GM12865 (cell line): Measurements from ENCODE around the gene MRTFA.
"Not testable (repeated sequence)": the region's sequence is repeated elsewhere in the genome, so short reads cannot be mapped to it uniquely, and the experiment has no call there.

Experiments used
- DNase-seq: peaks from one replicate; pipeline ENCODE4 v3.0.0; 2010; ENCODE audit warnings: low read depth
- H3K4me3 ChIP-seq: 2 replicates; pipeline ENCODE4 v1.5.1; 2011; ENCODE audit warnings: mild to moderate bottlenecking, low read depth, low read length, control low read depth
- TF ChIP-seq, protein P1 (sequence below): IDR thresholded peaks from 2 replicates; pipeline ENCODE4 v1.5.1; 2011; ENCODE audit warnings: low read length, control low read depth, low read depth, inconsistent platforms; ENCODE audit not compliant: insufficient read depth; ENCODE audit errors: missing control alignments

MRTFA gene

GRCh38 chr22:40512426-40513136, 123.9 kb downstream of the MRTFA start:
- DNase-seq = no peak
- H3K4me3 ChIP-seq = no peak overlapping the region
- TF ChIP-seq, protein P1, sequence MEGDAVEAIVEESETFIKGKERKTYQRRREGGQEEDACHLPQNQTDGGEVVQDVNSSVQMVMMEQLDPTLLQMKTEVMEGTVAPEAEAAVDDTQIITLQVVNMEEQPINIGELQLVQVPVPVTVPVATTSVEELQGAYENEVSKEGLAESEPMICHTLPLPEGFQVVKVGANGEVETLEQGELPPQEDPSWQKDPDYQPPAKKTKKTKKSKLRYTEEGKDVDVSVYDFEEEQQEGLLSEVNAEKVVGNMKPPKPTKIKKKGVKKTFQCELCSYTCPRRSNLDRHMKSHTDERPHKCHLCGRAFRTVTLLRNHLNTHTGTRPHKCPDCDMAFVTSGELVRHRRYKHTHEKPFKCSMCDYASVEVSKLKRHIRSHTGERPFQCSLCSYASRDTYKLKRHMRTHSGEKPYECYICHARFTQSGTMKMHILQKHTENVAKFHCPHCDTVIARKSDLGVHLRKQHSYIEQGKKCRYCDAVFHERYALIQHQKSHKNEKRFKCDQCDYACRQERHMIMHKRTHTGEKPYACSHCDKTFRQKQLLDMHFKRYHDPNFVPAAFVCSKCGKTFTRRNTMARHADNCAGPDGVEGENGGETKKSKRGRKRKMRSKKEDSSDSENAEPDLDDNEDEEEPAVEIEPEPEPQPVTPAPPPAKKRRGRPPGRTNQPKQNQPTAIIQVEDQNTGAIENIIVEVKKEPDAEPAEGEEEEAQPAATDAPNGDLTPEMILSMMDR = no peak

GRCh38 chr22:40511604-40512003, 124.9 kb downstream of the MRTFA start:
- H3K4me3 ChIP-seq = no peak overlapping the region
- DNase-seq = no peak
- TF ChIP-seq, protein P1 = no peak

DNA sequence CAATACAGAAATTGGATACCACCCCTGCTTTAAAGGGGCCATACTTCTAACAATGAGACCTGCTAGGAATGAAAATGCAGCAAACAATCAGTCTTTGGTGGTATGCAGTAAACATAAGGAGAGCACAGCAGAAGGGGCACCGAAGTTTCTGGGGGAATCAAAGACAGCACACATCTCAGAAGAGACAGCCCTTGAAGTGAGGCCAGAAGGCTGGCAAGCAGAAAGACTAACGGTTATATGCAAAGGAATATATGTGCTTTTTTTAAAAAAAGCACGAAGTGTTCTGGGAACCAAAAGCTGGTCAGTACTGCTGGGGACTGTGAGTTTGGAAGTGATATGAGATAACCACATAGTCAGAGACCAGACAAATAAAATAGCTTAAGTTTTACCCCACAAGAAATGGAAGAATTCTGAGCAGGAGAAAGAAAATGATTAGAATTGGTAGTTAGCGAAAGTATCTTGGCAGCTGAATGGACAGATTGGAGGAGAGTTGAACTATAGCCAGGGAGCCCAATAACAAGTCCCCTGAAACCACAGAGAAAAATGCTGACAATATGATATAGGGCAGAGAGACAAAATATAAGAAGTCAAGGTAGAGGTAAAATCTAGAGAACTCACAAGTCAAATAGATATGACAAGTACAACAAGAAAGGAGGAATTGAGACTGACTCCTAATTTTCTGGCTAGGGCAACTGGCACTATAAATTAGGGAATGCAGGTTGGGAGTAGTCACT, 125.7 kb downstream of the MRTFA start:
- no peak overlapping the region for H3K4me3 ChIP-seq
- no peak for DNase-seq
- TF ChIP-seq, protein P1 = no peak

- TF ChIP-seq, protein P1 = no peak
- DNase-seq = no peak
- no peak overlapping the region for H3K4me3 ChIP-seq
Measured at GRCh38 chr22:40509401-40510134, 127.0 kb downstream of the MRTFA start.

DNA sequence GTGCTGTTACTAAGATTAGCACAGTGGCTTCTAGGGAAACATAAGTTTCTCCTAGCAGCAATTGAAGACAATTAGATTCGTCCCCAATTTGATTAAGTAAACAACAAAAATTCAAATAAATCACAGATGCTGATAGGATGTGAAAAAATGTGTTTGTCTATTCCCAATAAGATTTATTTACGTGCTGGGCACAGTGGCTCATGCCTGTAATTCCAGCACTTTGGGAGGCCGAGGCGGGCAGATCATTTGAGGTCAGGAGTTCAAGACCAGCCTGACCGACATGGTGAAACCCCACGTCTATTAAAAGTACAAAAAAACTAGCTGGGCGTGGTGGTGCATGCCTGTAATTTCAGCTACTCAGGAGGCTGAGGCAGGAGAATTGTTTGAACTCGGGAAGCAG, 128.5 kb downstream of the MRTFA start:
- DNase-seq, H3K4me3 ChIP-seq: not testable (repeated sequence)

DNA sequence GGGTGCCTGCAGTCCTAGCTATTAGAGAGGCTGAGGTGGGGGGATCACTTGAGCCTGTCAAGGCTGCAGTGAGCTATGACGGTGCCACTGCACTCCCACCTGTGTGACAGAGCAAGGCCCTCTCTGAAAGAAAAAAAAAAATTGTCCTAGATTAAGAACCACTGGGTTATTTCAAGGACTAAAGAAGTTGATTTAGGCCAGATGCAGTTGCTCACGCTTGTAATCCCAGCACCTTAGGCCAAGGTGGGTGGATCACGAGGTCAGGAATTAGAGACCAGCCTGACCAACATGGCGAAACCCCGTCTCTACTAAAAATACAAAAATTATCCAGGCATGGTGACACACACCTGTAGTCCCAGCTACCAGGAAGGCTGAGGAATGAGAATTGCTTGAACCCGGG, 129.0 kb downstream of the MRTFA start:
- no peak for DNase-seq
- TF ChIP-seq, protein P1 = no peak
- H3K4me3 ChIP-seq = no peak overlapping the region

- TF ChIP-seq, protein P1 = no peak
- DNase-seq = no peak
- H3K4me3 ChIP-seq = no peak overlapping the region
Measured at GRCh38 chr22:40506762-40507161, 129.8 kb downstream of the MRTFA start.
